Astrocyte (in vitro differentiated cells and primary cell): Measurements from ENCODE around the gene TRIM16. TPM values are rescaled to one million over a fixed set of nuclear protein-coding genes. Genes with fewer than 3 reads are reported as not detected.
"Not testable (repeated sequence)": the region's sequence is repeated elsewhere in the genome, so short reads cannot be mapped to it uniquely, and the experiment has no call there.

Source experiments
- DNase-seq: peaks from one replicate; pipeline ENCODE4 v3.0.0-alpha.2; 2010; ENCODE audit warnings: low read depth
- FAIRE-seq: peaks from 2 replicates; lab custom pipeline; 2011; peaks lifted over from hg19 to GRCh38; lab: Jason Lieb, UNC
- H2AFZ ChIP-seq: 2 replicates; pipeline ENCODE4 v1.6.0; 2012; ENCODE audit warnings: low read depth, low read length, inconsistent platforms
- H3K27ac ChIP-seq: 2 replicates; pipeline ENCODE4 v1.5.1; 2011; ENCODE audit warnings: low read depth, low read length, inconsistent platforms
- H3K27me3 ChIP-seq: 2 replicates; pipeline ENCODE4 v1.6.0; 2011; ENCODE audit warnings: low read length, inconsistent platforms; ENCODE audit not compliant: insufficient read depth
- H3K36me3 ChIP-seq: 2 replicates; pipeline ENCODE4 v1.5.1; 2011; ENCODE audit warnings: low read length, inconsistent platforms; ENCODE audit not compliant: insufficient read depth
- H3K4me1 ChIP-seq: 2 replicates; pipeline ENCODE4 v1.5.1; 2011; ENCODE audit warnings: low read length, inconsistent platforms; ENCODE audit not compliant: insufficient read depth
- H3K4me2 ChIP-seq: 2 replicates; pipeline ENCODE4 v1.6.0; 2012; ENCODE audit warnings: low read length, inconsistent platforms
- H3K4me3 ChIP-seq: 2 replicates; pipeline ENCODE4 v1.5.1; 2011; ENCODE audit warnings: low read depth, mild to moderate bottlenecking, low read length, inconsistent platforms; ENCODE audit not compliant: insufficient read depth
- H3K79me2 ChIP-seq: 2 replicates; pipeline ENCODE4 v1.6.0; 2012; ENCODE audit warnings: mild to moderate bottlenecking, low read length, inconsistent platforms; ENCODE audit not compliant: insufficient read depth
- H3K9ac ChIP-seq: 2 replicates; pipeline ENCODE4 v1.6.0; 2012; ENCODE audit warnings: mild to moderate bottlenecking, low read length, inconsistent platforms
- H3K9me3 ChIP-seq: 2 replicates; pipeline ENCODE4 v1.5.1; 2012; ENCODE audit warnings: low read depth, mild to moderate bottlenecking, low read length, inconsistent platforms; ENCODE audit not compliant: insufficient read depth
- H4K20me1 ChIP-seq: 2 replicates; pipeline ENCODE4 v1.6.0; 2012; ENCODE audit warnings: low read length, inconsistent platforms; ENCODE audit not compliant: insufficient read depth
- H3K27ac Mint-ChIP-seq: one replicate; pipeline ENCODE4 v1.8.0; 2021; ENCODE audit warnings: mild to moderate bottlenecking, mixed read lengths; ENCODE audit not compliant: unreplicated experiment
- H3K27me3 Mint-ChIP-seq: one replicate; pipeline ENCODE4 v1.8.0; 2021; ENCODE audit warnings: low read depth, mixed read lengths; ENCODE audit not compliant: unreplicated experiment
- H3K36me3 Mint-ChIP-seq: one replicate; pipeline ENCODE4 v1.8.0; 2021; ENCODE audit warnings: low read depth, mixed read lengths; ENCODE audit not compliant: unreplicated experiment
- H3K4me1 Mint-ChIP-seq: one replicate; pipeline ENCODE4 v1.8.0; 2021; ENCODE audit warnings: low read depth, mixed read lengths; ENCODE audit not compliant: unreplicated experiment
- H3K4me3 Mint-ChIP-seq: one replicate; pipeline ENCODE4 v1.8.0; 2021; ENCODE audit warnings: mild to moderate bottlenecking, moderate library complexity, mixed read lengths; ENCODE audit not compliant: unreplicated experiment
- H3K9me3 Mint-ChIP-seq: one replicate; pipeline ENCODE4 v1.8.0; 2021; ENCODE audit warnings: mild to moderate bottlenecking, mixed read lengths; ENCODE audit not compliant: unreplicated experiment
- total RNA-seq: library from RNA; stranded (reverse); gene quantifications from 2 replicates; pipeline ENCODE4 v1.2.1, GENCODE V29; 2021

Gene TRIM16
- total RNA-seq, 1 donor from 2014 or later: 44.8 TPM

DNA sequence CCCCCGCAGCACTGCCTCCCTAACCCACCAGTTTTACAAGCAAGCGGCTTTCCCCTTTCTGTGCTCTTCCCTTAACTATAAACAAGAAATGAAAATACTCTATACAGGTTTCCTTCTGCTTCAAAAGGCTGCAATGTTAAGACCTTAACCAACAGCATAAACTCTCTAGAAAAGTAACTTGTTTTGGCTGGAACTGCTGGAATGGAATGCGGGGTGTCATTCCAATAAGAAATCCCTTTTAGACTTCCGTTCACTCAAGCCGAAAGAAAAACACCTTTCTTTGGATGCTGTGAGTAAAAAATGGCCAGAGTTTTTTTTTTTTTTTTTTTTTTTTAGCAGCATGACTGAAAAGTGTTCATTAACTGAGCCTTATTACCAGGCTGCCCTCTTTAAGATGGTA lies 92.1 kb downstream of the TRIM16 start:
- not testable (repeated sequence) for H3K79me2 ChIP-seq, H3K4me3 ChIP-seq, H3K4me3 Mint-ChIP-seq, H3K9ac ChIP-seq, H3K9me3 Mint-ChIP-seq, H3K9me3 ChIP-seq, H3K36me3 Mint-ChIP-seq, H3K4me1 ChIP-seq, H3K27me3 ChIP-seq, H3K27me3 Mint-ChIP-seq, H3K4me2 ChIP-seq, H2AFZ ChIP-seq, H3K4me1 Mint-ChIP-seq, H4K20me1 ChIP-seq, H3K36me3 ChIP-seq, FAIRE-seq, H3K27ac Mint-ChIP-seq, H3K27ac ChIP-seq
- peak; percentile 9 for DNase-seq

DNA sequence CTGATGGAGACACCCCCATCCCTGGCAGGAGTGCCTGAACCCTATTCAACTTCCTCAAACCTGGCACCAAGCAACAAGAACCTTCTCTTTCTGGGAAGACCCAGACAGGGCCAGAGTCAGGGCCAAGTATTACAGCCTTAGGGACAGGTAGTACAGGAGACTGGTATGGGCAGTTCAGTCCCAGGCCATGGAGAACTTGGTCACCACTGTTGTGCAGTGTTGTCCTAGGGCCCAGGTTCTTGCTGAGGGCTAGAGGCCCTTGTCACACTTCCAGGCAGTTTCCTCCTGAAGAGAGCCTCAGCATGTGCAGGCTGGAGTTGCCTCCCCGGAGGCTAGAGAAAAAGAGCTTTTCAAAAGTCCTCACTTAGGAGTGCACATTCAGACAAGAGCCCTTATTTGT lies 93.3 kb downstream of the TRIM16 start:
- H3K4me1 ChIP-seq, H3K27me3 Mint-ChIP-seq, H3K27ac ChIP-seq, H3K36me3 Mint-ChIP-seq, DNase-seq, H3K79me2 ChIP-seq, H3K27ac Mint-ChIP-seq, H3K4me1 Mint-ChIP-seq, H3K9ac ChIP-seq, H3K27me3 ChIP-seq, H3K9me3 ChIP-seq, H3K36me3 ChIP-seq, H4K20me1 ChIP-seq, H3K4me3 ChIP-seq, H2AFZ ChIP-seq, H3K4me3 Mint-ChIP-seq, FAIRE-seq, H3K9me3 Mint-ChIP-seq, H3K4me2 ChIP-seq: not testable (repeated sequence)

DNA sequence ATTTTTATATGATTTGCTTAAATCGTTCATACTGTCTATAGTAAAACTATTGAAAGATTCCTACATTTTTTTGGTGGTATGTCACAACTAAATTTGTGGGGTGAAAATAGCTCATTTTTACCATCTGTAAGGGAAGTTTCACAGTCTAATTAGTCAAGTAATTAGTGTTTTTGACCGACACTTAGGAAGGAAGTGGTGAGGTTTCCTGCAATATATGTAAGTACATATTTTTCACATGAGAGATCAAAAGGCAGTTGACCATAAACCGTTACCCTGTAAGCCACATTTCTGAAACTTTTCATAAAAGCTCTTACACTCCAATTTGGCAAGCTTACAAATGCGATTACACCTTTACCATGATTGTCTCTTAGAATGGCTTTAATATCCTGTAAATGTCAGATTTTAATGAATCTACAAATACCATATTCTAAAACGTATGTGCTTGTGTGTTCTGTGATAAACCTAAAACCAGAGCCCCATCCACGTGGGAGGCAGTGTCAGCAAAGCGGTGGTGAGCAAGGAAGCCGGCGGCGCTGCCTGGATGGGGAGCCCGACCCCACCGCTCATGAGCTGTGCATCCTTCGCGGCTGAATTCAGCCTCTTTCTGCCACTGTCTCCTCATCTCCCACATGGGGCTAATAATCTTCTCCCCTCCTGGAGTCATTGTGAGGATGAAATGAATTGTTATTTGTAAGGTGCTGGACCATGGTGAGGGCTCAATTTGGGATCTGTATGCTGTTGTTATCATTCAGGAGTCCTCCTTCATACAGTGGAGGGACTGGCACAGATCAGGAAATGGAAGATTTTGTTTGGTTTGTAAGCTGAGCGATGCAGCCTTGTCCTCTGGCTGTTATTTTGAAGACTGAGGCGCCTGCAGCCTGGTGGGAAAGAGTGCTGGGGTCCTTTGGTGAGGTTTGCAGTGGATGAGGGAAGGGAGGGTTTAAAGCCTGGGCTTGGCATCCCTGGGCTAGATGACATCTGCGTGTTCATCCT lies 94.3 kb downstream of the TRIM16 start:
- H3K27ac Mint-ChIP-seq, H3K9me3 Mint-ChIP-seq, H3K9ac ChIP-seq, H2AFZ ChIP-seq, H3K36me3 Mint-ChIP-seq, FAIRE-seq, H3K79me2 ChIP-seq, H4K20me1 ChIP-seq, H3K27me3 ChIP-seq, H3K36me3 ChIP-seq, H3K9me3 ChIP-seq, H3K4me1 ChIP-seq, H3K4me1 Mint-ChIP-seq, DNase-seq, H3K27ac ChIP-seq, H3K4me2 ChIP-seq, H3K4me3 Mint-ChIP-seq, H3K4me3 ChIP-seq, H3K27me3 Mint-ChIP-seq: not testable (repeated sequence)

DNA sequence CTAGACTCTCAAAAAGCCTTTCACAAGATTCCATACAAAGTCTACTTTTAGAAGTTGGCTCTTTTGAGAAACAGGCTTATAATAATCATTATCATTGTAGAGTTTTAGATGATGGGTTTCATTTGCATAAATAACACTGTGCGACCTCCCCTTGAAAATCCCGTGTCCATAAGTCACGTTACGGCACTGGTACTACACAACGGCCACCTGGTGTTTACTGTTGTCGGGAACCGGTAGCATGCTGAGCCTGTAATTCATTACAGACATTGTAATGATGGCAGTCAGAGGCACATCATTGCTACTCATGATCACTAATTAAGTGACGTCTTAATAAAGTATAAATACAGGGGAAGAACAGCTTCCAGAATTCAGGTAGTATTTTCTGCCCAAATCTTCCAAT lies 96.1 kb downstream of the TRIM16 start:
- not testable (repeated sequence) for H3K36me3 Mint-ChIP-seq, H4K20me1 ChIP-seq, H3K9me3 Mint-ChIP-seq, H3K36me3 ChIP-seq, H3K4me2 ChIP-seq, H3K27me3 Mint-ChIP-seq, H3K4me3 ChIP-seq, H3K4me1 ChIP-seq, H3K4me1 Mint-ChIP-seq, H3K27ac Mint-ChIP-seq, H3K9me3 ChIP-seq, H2AFZ ChIP-seq, DNase-seq, H3K79me2 ChIP-seq, H3K9ac ChIP-seq, FAIRE-seq, H3K4me3 Mint-ChIP-seq, H3K27me3 ChIP-seq, H3K27ac ChIP-seq

DNA sequence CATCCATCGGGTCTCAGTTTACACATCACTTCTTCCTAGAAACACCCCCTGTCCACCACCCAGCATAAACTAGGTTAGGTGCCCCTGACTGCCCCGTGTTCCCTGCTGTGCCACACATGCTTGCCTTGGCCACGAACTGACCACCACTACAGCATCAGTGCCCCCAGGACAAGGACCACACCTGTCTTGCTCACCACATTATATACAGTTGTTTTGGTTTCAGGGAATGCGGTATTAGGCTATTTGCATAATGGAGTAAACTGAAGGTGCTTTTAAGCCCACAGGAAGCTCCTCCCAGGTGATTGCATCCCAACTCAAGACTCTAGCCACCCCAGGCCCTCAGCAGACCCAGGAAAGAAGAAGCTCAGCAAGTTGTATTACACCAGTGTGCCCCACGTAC lies 100.8 kb downstream of the TRIM16 start:
- H3K27ac ChIP-seq, H4K20me1 ChIP-seq, DNase-seq, H3K27me3 ChIP-seq, H3K4me1 Mint-ChIP-seq, H3K36me3 ChIP-seq, H3K9me3 ChIP-seq, H3K9me3 Mint-ChIP-seq, H2AFZ ChIP-seq, H3K4me3 Mint-ChIP-seq, H3K9ac ChIP-seq, H3K27me3 Mint-ChIP-seq, H3K27ac Mint-ChIP-seq, H3K4me1 ChIP-seq, H3K79me2 ChIP-seq, H3K4me2 ChIP-seq, H3K4me3 ChIP-seq, H3K36me3 Mint-ChIP-seq, FAIRE-seq: not testable (repeated sequence)

DNA sequence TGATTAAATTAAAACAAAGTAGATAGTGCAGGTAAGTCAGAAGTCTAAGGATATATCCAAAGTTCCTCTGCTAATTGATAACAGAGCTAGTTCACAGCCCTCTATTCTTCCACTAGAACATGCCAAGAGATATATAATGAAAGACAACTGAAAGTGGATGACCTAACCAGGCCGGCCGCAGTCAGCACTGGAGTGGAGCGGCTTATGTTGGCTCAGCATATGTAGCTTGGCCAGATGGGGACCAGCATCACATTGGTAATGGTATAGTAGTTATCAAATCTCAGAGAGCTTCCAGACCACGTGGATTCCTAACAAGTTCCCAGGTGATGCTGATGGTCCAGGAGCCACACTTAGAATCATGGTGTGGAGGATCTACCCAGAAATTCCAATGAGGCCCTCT lies 102.6 kb downstream of the TRIM16 start:
- not testable (repeated sequence) for FAIRE-seq, H3K9ac ChIP-seq, H3K36me3 ChIP-seq, H3K27ac ChIP-seq, H2AFZ ChIP-seq, H3K4me3 ChIP-seq, H3K27me3 Mint-ChIP-seq, H3K9me3 Mint-ChIP-seq, H3K79me2 ChIP-seq, H3K4me1 Mint-ChIP-seq, DNase-seq, H4K20me1 ChIP-seq, H3K27me3 ChIP-seq, H3K4me2 ChIP-seq, H3K27ac Mint-ChIP-seq, H3K4me3 Mint-ChIP-seq, H3K4me1 ChIP-seq, H3K9me3 ChIP-seq, H3K36me3 Mint-ChIP-seq
